VCaP (cell line): ENCODE measurements around the gene OR9A4.
"Not testable (repeated sequence)": the region's sequence is repeated elsewhere in the genome, so short reads cannot be mapped to it uniquely, and the experiment has no call there.

Experiments
- H3K27ac ChIP-seq: fragments of 450-650 bp; 2 replicates; pipeline ENCODE4 v1.5.1; 2017
- CTCF ChIP-seq: fragments of 450-650 bp; conservative IDR thresholded peaks from 2 replicates; pipeline ENCODE4 v1.5.1; 2017; ENCODE audit warnings: mild to moderate bottlenecking, moderate library complexity

The OR9A4 gene

GRCh38 chr7:141884539-141885225, 31.5 kb upstream of the OR9A4 start:
- H3K27ac ChIP-seq, result no peak overlapping the region
- TF ChIP-seq CTCF, result no peak

- no peak overlapping the region for H3K27ac ChIP-seq
Measured at GRCh38 chr7:141889321-141889720, 26.9 kb upstream of the OR9A4 start.

GRCh38 chr7:141891336-141891735, 24.9 kb upstream of the OR9A4 start:
- no peak for TF ChIP-seq CTCF
- H3K27ac ChIP-seq, result no peak overlapping the region

More at GRCh38 chr7:141889321-141889720, 26.9 kb upstream of the OR9A4 start:
- no peak for TF ChIP-seq CTCF

- not testable (repeated sequence) for H3K27ac ChIP-seq
Measured at GRCh38 chr7:141899366-141899765, 16.8 kb upstream of the OR9A4 start.

GRCh38 chr7:141906285-141906684, 9.9 kb upstream of the OR9A4 start:
- no peak for TF ChIP-seq CTCF
- no peak overlapping the region for H3K27ac ChIP-seq

GRCh38 chr7:141911391-141911790, 4.8 kb upstream of the OR9A4 start:
- TF ChIP-seq CTCF, result no peak
- H3K27ac ChIP-seq, result no peak overlapping the region

GRCh38 chr7:141915565-141915964, 634 bp upstream of the OR9A4 start:
- TF ChIP-seq CTCF, result no peak
- no peak overlapping the region for H3K27ac ChIP-seq

GRCh38 chr7:141920281-141920680, 4.1 kb downstream of the OR9A4 start:
- no peak overlapping the region for H3K27ac ChIP-seq
- TF ChIP-seq CTCF, result no peak
